Inflammatory macrophage (primary cell): ENCODE measurements around the gene WDR77.

Experiments used
- DNase-seq, 2 donors: peaks; one replicate each; pipeline ENCODE4 v3.0.0-alpha.2; 2020 to 2022

Gene WDR77

DNA sequence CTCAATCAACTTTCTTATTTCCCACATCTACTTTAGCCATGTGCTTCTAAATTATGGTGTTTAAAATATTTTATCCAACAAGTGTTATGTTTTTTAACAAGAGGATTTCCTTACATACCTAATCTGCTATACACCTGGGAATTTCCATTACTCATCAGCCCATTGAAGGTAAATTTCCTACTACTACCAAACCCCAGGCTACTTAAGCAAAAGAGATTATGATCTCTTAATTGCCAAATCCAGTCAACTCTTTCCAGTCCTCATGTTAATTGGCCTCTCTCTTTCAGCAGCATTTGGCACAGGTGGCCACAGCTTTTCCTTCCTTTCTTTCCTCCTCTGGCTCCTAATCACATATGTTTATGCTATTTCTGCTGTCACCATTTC, 19.7 kb upstream of the WDR77 start:
- no peak for DNase-seq

DNA sequence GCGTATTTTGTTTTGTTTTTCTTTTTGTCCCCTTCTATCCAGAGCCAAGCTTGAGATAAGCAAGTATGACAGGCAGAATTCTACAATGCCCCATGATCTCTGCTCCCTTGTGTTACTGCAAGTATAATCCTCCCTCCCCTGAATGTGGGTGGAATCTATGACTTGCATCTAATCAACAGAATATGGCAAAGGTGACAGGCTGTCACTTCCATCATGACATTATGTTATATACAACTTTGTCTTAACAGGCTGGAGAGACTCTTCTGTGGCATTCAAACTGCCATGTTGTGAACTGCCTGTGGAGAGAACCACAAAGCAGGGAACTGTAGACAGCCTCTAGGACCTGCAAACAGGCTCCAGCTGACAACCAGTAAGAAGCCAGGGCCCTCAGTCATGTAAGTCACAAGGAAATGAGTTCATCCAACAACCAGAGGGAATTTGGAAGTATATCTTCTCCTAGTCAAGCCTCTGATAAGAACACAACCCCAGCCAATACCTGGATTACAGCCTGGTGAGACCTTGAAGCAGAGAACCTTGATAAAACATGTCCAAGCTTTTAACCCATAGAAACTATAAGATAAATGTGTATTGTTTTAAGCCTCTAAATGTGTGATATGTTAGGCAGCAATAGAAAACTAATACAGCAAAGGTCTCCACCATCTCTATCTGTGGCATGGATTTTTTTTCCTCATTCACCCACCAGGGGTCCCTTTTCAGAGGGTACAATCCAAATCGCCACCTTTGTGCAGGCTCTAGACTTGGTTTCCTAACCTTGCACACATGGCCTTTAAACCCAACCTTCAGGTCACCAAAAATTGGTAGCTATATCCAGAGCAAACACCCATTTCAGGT, 19.0 kb upstream of the WDR77 start:
- DNase-seq, result peak; percentile 50 to 78

DNA sequence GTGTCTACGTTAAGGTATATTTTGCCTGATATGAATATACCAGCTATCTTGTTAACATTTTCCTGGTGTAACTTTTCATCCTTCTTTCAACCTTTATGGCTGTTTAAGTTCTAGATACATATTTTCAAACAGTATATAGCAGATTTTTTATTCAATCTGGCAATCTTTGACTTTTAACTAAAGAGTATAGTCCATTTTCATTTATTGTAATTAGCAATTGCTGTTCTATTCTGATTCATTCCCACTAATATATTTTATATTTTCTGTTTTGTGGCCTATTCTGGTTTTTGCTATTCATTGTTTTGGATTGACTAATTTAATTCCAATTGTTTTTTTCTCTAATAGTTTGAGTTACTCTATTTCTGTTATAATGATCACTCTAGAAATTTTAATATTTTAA, 17.4 kb upstream of the WDR77 start:
- no peak for DNase-seq

DNA sequence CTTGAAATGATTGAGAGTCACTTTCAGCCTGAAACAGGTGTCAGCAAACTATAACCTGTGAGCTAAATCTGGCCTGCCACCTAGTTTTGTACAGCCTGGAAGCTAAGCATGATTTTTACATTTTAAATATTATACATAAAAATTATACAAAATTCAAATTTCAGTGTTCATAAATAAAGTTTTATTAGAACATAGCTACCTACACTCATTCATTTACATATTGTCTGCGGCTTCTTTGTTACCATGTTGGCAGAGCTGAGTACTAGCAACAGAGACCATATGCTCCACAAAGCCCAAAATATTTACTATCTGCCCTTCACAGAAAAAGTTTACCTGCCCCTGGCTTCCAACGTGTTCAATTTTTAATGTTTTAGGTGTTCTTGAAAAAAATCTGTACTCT, 16.7 kb upstream of the WDR77 start:
- no peak for DNase-seq

DNA sequence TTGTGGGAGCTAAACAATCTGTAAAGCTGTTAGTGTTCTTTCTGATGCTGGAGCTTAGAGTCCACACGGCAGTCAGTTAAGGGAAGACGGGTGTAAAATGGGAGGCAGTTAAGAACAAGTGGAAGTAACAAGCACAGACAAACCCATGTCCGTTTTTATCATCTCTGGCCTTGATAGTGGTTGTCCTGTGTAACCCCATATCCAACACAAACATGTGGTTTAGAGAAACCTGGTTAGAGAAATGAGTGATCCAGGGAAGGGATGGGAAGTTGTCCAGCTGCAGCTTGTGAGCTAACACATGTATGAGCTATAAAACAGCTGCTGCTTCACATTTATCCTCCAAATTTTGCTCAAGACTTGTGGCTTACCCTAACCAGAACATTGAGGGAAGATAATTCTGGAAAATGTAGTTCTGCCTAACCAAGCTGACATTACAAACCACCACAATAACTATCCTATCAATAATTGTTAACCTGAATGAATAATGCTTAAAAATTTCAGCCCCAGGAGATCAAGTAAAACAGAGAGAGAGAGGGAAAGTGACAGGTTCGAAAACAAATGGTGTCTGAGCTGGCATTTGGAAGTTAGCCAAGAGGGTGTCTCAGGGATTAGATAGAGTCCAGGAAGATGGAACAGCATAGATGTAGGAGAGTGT, 14.1 kb upstream of the WDR77 start:
- DNase-seq, result no peak

DNA sequence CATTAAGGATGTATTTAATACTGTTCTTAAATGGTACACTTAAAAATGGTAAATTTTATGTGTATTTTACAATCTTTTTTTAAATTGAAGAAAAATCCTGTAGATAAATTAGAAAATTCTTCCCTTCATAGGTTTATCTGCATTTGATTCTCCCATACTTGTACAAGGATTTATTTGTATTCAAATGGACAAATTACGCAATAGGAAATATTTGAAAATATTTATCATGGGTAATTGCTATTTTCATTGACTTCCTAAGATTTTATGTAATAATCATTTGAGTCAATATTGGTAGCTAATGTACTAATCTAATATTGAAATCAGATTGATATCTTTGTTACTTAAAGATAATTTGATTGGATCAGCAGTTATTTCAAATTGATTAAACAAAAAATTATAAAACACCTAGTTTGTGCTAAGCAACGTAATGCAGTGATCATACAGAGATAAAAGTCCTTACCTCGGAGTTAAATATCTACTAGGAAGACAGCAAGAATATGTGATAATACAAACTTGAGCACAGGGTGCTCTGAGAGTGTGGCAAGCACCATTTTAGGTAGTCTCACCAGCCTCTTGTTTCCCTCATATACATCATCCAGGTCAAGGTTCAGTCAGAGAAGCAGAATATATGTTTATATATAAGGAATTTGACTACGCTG, 13.4 kb upstream of the WDR77 start:
- no peak for DNase-seq

DNA sequence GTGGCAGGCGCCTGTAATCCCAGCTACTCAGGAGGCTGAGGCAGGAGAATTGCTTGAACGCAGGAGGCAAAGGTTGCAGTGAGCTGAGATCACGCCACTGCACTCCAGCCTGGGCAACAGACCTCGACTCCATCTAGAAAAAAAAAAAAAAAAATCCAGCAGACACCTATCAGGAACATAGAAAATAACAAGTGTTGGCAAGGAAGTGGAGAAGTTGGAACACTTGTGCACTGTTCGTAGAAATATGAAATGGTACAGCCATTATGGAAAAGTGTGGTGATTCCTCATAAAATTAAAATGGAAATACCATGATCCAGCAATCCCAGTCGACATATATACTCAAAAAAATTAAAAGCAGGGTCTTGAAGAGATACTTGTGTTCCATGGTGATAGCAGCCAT, 12.7 kb upstream of the WDR77 start:
- no peak for DNase-seq

DNA sequence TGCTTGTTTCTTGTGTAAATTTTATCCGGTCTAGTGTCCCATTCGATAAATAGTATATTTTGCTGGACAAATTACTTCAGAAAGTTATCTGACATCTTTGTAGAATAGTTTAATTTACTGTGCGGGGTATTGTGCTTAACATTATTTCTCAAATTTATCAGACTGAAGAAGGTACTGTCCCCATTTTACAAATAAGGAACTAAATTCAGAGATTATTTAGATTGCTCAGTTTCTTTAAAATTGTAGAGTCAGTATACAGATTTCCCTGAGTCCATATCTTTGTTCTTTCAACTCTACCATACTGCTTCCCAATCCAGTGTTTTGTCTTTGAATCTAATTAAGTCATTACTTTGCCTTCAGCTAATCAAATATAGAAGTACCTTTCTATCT, 6.6 kb upstream of the WDR77 start:
- no peak for DNase-seq

DNA sequence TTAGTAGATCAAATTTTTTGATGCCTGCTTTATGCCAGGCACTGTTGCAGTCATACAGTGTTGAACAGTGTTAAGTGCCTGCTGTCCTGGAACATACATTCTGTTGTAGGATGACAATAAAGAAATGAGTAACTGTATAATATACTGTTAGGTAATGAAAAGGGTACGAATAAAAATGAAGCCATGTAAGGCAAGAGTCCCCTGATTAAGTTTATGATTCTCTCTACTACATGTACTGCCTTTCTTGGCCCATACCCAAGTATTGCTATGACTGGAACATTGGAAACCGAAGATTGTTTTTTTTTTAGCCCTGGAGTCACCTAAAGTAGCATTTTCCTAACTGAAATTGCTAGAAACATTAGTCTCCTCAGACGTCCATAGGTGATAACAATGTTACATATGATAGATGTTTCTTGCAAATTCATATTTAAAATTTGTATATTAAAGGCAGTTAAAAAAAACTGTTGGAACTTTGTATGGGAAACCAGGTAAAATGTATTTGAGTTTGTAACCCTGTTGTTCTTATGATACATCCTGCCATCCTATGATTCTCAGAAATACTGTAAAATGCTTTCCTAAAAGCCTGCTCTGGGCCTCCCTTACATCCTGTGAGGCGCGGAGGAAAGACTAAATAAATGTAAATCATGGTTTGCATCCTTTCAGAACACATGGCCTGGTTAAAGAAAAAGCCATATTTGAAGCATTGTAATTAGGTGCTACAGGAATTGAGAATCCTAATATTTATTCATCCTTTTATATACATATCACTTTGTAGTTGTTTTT, 6.0 kb upstream of the WDR77 start:
- no peak for DNase-seq

DNA sequence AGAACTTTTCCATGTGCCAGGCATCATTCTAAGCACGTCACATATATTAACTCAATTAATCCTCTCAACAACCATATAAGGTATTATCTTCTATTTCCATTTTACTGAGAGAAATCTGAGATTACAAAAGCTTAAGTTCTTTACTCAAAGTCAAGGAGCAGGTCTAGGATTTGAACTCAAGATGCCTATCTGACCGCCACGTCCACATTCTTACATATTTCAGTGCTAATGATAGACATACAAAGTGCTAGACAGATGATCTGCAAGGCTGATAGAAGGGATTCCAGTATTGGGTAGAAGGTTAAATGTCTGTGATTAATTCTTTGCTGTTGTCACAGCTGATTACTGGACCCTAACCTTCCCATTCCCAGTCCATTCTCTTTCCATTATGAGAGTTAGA, 4.7 kb upstream of the WDR77 start:
- DNase-seq, result no peak

DNA sequence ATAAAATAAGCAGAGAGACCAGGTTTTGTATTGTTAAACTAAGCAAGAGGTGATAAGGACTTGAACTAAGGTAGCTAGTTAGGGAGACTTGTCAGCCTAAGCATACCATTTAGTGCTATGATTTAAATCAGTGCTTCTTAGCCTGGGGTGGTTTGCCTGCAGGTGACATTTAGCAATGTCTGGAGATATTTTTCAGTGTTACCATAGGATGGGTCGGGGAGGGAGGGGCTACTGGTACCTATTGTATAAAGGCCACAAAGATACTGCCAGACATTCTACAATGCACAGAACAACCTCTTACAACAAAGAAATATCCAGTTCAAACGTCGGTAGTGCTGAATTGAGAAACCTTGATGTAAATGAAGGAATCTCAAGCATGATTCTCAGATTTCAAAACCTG, 3.5 kb upstream of the WDR77 start:
- no peak for DNase-seq

DNA sequence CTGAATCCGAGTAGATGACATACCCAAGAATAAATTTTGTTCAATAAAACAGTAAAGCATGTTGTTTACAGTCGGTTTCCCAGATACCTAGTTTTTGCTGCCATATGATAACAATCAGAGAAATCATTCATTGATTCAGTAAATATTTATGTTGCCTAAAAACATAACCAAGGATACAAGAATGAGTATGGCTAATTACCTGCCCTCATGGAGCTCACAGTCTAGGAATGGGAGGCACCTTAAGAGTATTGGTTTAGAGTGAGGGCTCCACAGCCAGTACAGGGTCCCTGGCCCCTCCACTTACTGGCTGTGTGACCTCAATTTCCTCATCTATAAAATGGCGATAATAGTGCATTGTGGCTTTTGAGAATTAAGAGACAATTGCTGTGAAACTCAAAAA, 1.1 kb upstream of the WDR77 start:
- no peak for DNase-seq

DNA sequence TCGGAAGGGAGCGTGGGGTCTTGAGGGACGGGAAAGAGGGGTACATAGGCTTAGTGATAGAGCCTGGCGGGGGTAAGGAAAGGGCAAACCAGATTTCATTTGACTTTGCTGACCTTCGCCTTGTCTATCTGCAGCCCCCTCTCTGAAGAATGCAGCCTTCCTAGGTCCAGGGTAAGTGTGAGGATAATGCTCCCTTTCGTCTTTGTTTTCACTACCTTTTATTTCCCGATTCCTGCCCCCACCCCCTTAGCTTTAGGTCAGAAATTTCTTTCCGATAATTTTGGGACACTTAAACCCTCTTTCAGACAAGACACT, 604 bp upstream of the WDR77 start:
- DNase-seq, result no peak

DNA sequence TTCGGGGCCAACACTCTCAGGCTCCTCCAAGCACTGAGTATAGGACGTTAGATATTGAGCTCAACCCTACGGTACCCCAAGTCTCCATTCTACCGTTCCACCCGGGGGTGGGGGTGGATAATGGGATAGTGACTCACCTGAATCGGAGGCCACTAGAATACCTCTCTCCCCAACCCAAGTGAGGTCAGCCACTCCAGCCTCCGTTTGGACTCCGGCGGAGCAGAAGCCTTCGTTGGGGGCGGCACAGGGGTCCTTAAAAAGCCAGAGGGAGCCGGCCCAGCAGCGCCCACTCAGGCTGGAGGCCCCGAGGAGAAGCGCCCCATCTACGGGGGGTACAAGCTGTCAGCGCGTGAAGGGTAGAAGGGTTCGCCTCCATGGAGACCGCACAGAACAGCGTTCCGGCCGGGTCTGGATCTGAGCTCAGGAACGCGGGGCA, 556 bp downstream of the WDR77 start:
- no peak for DNase-seq

DNA sequence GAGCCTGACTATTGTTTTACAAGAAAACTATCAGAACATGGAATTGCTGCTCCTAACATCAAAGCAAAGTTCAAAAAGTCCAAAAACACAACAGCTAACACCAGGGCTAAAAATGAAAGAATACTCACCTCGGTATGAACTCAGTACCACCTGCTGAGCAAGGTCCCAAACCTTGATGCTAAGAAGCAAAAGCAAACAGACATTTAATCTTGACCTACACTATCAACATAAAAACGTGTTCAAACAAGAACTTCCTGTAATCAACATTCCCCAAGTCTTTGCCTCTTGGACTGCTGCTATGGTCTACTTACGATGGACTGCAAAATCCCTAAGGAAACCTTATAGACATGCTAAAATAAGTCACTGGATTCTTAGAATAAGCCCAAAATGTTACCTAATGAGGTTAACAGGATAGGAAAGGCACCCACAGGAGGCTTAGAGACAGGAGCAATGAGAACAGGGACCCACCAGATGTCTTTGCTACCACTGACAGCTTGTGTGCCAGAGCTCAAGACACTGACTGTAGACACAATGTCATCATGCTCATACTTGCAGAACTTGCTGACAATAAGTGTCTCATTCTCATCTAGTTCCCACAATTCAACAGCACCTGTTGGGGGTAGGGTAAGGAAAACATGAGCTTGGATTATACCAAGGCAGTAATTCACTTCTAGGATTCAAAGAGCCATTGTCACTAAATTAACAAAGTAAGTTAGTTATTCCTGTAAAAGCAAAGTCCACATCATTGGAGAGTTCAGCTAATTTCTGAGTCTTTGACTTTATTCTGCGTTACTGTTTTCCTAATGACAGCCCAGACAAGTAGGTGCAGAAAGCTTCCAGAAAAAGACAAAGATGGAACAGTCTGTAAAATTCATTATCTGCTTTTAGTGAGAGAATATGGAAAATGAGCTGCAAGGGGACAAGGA, 1.8 kb downstream of the WDR77 start:
- no peak for DNase-seq

DNA sequence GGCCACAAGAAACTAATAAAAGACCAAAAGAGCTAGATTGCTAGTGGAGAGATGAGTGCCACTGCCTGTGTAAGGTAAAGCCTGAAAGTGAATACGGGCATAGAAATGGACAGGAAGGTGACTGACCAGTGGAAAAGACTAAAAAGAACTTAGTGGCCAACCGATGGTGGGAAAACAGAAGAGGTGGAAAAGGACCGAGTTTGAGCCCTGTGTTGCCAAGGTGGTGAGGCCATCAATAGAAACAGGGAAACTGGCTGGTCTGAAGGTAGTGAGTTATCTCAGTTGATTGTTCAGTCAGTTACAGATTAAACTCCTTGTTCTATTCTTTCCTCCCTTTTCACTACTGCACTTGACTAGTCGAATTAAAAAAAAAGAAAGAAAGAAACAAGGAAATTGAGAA, 2.5 kb downstream of the WDR77 start:
- no peak for DNase-seq

DNA sequence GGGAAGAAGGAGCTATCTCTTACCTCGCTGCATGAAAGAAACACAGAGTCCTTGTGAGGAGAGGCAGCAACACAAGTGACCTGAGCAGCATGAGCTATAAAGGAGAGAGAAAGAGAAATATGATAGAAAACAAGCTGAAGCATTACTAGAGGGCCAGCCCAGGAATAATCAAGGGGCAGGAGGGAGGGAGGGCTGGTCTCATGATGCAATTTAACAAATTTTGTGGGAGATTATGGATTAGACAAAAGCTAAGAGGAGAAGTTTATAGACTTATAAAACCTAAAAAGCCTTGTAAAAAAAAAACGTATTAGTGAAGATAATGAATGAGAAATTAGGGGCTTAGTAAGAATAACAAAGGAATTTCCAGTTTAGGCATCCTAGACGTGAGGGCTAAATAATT, 5.0 kb downstream of the WDR77 start:
- DNase-seq, result no peak

DNA sequence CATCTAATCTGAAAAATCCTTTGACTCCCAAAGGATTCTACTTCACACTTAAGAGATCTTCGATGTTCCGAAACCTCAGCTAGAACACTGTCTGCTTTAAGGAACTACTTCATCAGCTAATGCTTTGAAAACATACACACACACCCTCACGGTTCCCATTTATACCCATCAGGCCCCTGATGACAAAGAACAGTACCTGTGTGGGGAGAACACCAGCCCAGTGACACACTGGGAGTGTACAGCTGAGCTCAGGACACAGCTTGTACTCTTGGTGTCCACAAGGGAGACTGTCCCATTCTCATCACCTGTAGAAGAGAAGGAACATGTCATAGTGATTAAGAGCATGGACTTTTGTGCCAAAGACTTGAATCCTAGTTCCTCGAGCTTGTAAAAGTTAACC, 6.6 kb downstream of the WDR77 start:
- no peak for DNase-seq

DNA sequence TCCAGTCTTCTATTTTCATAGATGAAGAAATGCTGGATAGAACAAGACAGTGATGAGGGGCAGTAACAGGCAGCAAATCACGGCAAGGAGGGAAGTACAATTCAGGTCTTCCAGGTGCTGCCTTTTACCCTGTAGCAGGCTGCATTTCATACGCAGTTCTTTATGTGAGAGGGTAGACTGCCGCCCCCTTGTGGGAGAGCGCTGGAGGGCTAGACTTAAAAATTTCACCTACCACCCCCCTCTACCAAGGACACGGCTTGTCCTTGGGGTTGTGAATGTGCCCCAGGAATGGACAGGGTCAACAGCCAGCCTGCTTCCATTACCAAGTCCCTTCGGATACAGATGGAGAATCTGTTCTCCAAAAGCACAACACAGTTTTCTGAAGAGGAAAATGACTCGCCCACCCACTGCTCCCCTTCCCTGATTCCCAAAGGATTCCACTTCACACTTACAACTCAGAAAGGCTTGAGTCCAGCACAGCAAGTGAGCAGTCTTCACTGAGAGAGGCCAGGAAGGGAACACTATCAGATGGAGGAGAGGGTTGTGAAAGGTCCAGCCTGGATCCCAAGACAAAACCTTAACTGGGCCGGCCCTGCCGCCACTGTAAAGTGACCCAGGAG, 7.4 kb downstream of the WDR77 start:
- peak in 1 of 2 donors; percentile 9 for DNase-seq

DNA sequence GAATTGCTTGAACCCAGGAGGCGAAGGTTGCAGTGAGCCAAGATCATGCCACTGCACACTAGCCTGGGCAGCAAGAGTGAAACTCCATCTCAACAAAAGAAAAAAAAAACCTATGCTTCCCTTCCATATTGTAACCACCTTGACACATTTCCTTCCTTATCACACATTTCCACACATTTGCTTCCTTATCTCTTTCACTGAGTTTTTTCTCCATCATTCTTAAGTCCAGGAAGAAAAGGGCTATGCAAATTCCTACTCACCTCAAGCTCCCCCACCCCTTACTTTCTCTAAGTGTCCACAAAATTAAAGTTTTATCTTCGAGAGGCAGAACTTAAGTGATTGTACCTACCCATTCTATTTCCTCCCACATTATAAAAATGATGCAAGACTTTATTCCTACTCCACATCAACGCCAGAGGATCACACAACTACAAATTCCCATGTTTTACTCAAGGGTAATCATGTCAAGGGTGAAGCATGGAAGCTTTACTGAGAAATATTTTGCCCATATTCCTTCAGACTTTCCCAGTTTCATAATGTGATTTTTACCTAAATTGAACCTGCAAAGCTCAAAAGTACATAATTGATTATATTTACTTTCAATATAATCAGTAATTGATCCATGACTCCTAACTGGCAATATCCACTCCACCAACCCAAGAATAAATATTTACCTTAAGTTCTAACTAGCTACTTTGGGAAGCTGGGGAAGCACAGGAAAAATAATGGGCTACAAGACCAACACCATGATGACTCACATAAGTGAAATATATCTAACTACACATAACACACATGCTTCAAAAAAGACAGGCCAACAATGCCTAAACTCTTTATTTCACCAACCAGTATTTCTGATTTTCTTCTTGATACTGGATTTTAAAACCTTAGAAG, 9.3 kb downstream of the WDR77 start:
- no peak for DNase-seq

DNA sequence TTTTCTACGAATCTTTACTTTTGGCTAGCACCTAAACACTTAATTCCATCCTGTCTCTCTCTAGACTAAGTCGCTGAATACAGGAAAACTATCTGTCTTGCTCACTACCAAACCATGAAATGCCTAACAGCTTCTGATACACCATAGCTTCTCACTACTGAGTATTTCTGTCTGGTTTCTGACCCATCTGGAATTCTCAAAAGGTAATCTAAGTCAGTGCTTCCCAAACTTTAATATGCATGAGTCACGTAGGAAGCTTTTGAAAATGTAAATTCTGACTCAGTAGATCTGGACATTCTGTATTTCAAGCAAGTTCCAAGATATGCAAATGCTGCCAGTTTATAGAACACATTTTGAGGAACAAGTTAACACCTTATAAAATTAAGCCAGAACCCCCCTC, 12.3 kb downstream of the WDR77 start:
- DNase-seq, result no peak
